H1 (cell line): Measurements from ENCODE around the gene PDK4. TPM values are rescaled to one million over a fixed set of nuclear protein-coding genes. Genes with fewer than 3 reads are reported as not detected.
A peak's percentile ranks its signal among the peaks of the same experiment; 100 is the strongest.

Experiments
- CTCF ChIA-PET: fragments of 300-600 bp; sonication (Branson Sonifier 250); formaldehyde crosslinking; loops from one replicate; lab custom pipeline; 2021; ENCODE audit not compliant: partially characterized antibody; lab: Charles Lee
- POLR2A ChIA-PET: fragments of 300-600 bp; sonication (Branson Sonifier 250); formaldehyde crosslinking; loops from one replicate; lab custom pipeline; 2021; ENCODE audit warnings: inconsistent platforms; ENCODE audit not compliant: partially characterized antibody; lab: Charles Lee
- DNase-seq, 2 experiments: peaks; one replicate each; pipeline versions ENCODE4 v3.0.0 to v3.0.0-alpha.2; 2010 to 2022; ENCODE audit warnings: low spot score in 2 of 2, low read depth in 1 of 2, mixed read lengths in 1 of 2
- FAIRE-seq: peaks from 2 replicates; lab custom pipeline; 2011; peaks lifted over from hg19 to GRCh38; lab: Jason Lieb, UNC
- H2AFZ ChIP-seq: 2 replicates; pipeline ENCODE4 v1.8.1; 2012; ENCODE audit warnings: low read length, inconsistent platforms
- H2AK5ac ChIP-seq: 2 replicates; pipeline ENCODE4 v1.6.1; 2013; ENCODE audit warnings: low read depth, low read length
- H2BK120ac ChIP-seq: replicated peaks from 2 replicates; pipeline ENCODE3; 2013; ENCODE audit warnings: low read depth, low read length, inconsistent platforms
- H2BK12ac ChIP-seq: 2 replicates; pipeline ENCODE4 v1.6.1; 2013; ENCODE audit warnings: low read depth, low read length
- H2BK15ac ChIP-seq: 2 replicates; pipeline ENCODE4 v1.6.1; 2013; ENCODE audit warnings: low read length
- H2BK20ac ChIP-seq: 2 replicates; pipeline ENCODE4 v1.6.1; 2013; ENCODE audit warnings: low read length
- H2BK5ac ChIP-seq: 2 replicates; pipeline ENCODE4 v1.6.1; 2013; ENCODE audit warnings: low read depth, low read length
- H3K14ac ChIP-seq: 2 replicates; pipeline ENCODE4 v1.6.1; 2013; ENCODE audit warnings: inconsistent platforms; ENCODE audit not compliant: insufficient read length
- H3K18ac ChIP-seq: 2 replicates; pipeline ENCODE4 v1.6.1; 2013; ENCODE audit warnings: low read length; ENCODE audit errors: extremely low read depth
- H3K23ac ChIP-seq: 2 replicates; pipeline ENCODE4 v1.6.1; 2013; ENCODE audit warnings: inconsistent platforms; ENCODE audit not compliant: insufficient read length
- H3K23me2 ChIP-seq: 2 replicates; pipeline ENCODE4 v1.6.1; 2013; ENCODE audit warnings: low read depth, low read length
- H3K27ac ChIP-seq: 2 replicates; pipeline ENCODE4 v1.6.1; 2011; ENCODE audit warnings: low read depth, low read length, inconsistent platforms
- H3K27me3 ChIP-seq, 4 experiments: replicated peaks in 1 of 4; 1 replicate in 1 of 4; 2 replicates in 3 of 4; pipeline versions ENCODE4 v1.6.1 to v1.8.1; 2011 to 2013; ENCODE audit warnings: low read length in 3 of 4, mild to moderate bottlenecking in 3 of 4, inconsistent platforms in 2 of 4, mixed read lengths in 2 of 4, moderate library complexity in 1 of 4; ENCODE audit not compliant: control insufficient read depth in 3 of 4, insufficient read depth in 3 of 4; ENCODE audit errors: extremely low read depth in 1 of 4
- H3K36me3 ChIP-seq, 4 experiments: 2 replicates each; pipeline versions ENCODE4 v1.6.1 to v1.8.1; 2011 to 2013; ENCODE audit warnings: mild to moderate bottlenecking in 4 of 4, low read length in 3 of 4, moderate library complexity in 2 of 4, control low read depth in 1 of 4, inconsistent platforms in 1 of 4; ENCODE audit not compliant: insufficient read depth in 4 of 4, control insufficient read depth in 2 of 4
- H3K4ac ChIP-seq: replicated peaks from 2 replicates; pipeline ENCODE3; 2013; ENCODE audit warnings: low read length, low read depth, mixed read lengths, inconsistent platforms; ENCODE audit not compliant: insufficient read length
- H3K4me1 ChIP-seq, 4 experiments: replicated peaks in 1 of 4; 1 replicate in 1 of 4; 2 replicates in 3 of 4; pipeline versions ENCODE4 v1.6.1 to v1.8.1; 2011 to 2013; ENCODE audit warnings: low read length in 3 of 4, inconsistent platforms in 2 of 4, mixed read lengths in 1 of 4; ENCODE audit not compliant: insufficient read depth in 4 of 4, control insufficient read depth in 3 of 4
- H3K4me2 ChIP-seq, 2 experiments: 2 replicates each; pipeline versions ENCODE4 v1.6.1 to v1.8.1; 2011 to 2013; ENCODE audit warnings: low read depth in 2 of 2, low read length in 2 of 2, control low read depth in 1 of 2, inconsistent platforms in 1 of 2, mild to moderate bottlenecking in 1 of 2; ENCODE audit not compliant: insufficient read depth in 1 of 2
- H3K4me3 ChIP-seq, 4 experiments: fragments of 200-600, 300-600 bp in 1 of 4; sonication (generic), shearing (Covaris generic), sonication (Bioruptor Twin) in 1 of 4; 2 replicates each; pipeline versions ENCODE4 v1.5.1 to v1.8.1; 2011 to 2016; ENCODE audit warnings: low read length in 4 of 4, low read depth in 3 of 4, control low read depth in 2 of 4, inconsistent platforms in 2 of 4, mild to moderate bottlenecking in 2 of 4, mixed read lengths in 1 of 4, moderate library complexity in 1 of 4; ENCODE audit not compliant: insufficient read depth in 2 of 4; ENCODE audit errors: extremely low read depth in 1 of 4
- H3K56ac ChIP-seq: replicated peaks from 2 replicates; pipeline ENCODE3; 2013; ENCODE audit warnings: low read depth, mild to moderate bottlenecking, mixed read lengths, low read length, inconsistent platforms; ENCODE audit not compliant: insufficient read length
- H3K79me1 ChIP-seq: 2 replicates; pipeline ENCODE4 v1.6.1; 2013; ENCODE audit warnings: low read depth, low read length, control low read depth
- H3K79me2 ChIP-seq, 2 experiments: 2 replicates each; pipeline versions ENCODE4 v1.6.1 to v1.8.1; 2012 to 2013; ENCODE audit warnings: low read length in 2 of 2, mild to moderate bottlenecking in 2 of 2, inconsistent platforms in 1 of 2; ENCODE audit not compliant: insufficient read depth in 2 of 2, control insufficient read depth in 1 of 2
- H3K9ac ChIP-seq, 4 experiments: replicated peaks in 1 of 4; 1 replicate in 1 of 4; 2 replicates in 3 of 4; pipeline versions ENCODE4 v1.6.1 to v1.8.1; 2011 to 2013; ENCODE audit warnings: low read depth in 3 of 4, low read length in 3 of 4, control low read depth in 2 of 4, mild to moderate bottlenecking in 2 of 4, moderate library complexity in 2 of 4, inconsistent platforms in 1 of 4; ENCODE audit errors: extremely low read depth in 1 of 4
- H3K9me3 ChIP-seq, 2 experiments: 2 replicates each; pipeline versions ENCODE4 v1.6.1 to v1.8.1; 2012 to 2013; ENCODE audit warnings: mild to moderate bottlenecking in 2 of 2, moderate library complexity in 2 of 2, control low read depth in 1 of 2, inconsistent platforms in 1 of 2, low read depth in 1 of 2, low read length in 1 of 2, mixed read lengths in 1 of 2; ENCODE audit not compliant: insufficient read depth in 2 of 2
- H4K20me1 ChIP-seq, 2 experiments: replicated peaks in 1 of 2; 2 replicates each; pipeline versions ENCODE3 to v1.8.1; 2011 to 2013; ENCODE audit warnings: inconsistent platforms in 2 of 2, low read length in 2 of 2, mild to moderate bottlenecking in 1 of 2; ENCODE audit not compliant: insufficient read depth in 2 of 2, control insufficient read depth in 1 of 2
- H4K5ac ChIP-seq: 2 replicates; pipeline ENCODE4 v1.6.1; 2013; ENCODE audit warnings: low read length, low read depth, mixed read lengths, inconsistent platforms; ENCODE audit not compliant: insufficient read length
- H4K8ac ChIP-seq: 2 replicates; pipeline ENCODE4 v1.8.0; 2013; ENCODE audit warnings: mild to moderate bottlenecking, moderate library complexity, low read length, inconsistent platforms; ENCODE audit not compliant: insufficient read depth; ENCODE audit errors: extremely low read depth
- H4K91ac ChIP-seq: replicated peaks from 2 replicates; pipeline ENCODE3; 2013; ENCODE audit warnings: low read length, mixed read lengths, inconsistent platforms; ENCODE audit not compliant: insufficient read length
- CHD2 ChIP-seq: IDR thresholded peaks from 2 replicates; pipeline ENCODE4 v1.6.1; 2012; ENCODE audit warnings: low read length, improper control_type of control experiment
- RXRA ChIP-seq: IDR thresholded peaks from 2 replicates; pipeline ENCODE4 v1.6.1; 2011; ENCODE audit warnings: low read depth, mild to moderate bottlenecking, low read length, moderate library complexity; ENCODE audit not compliant: insufficient read depth
- SP4 ChIP-seq: IDR thresholded peaks from 2 replicates; pipeline ENCODE4 v1.6.1; 2012; ENCODE audit warnings: low read length, inconsistent platforms
- SRF ChIP-seq: IDR thresholded peaks from 2 replicates; pipeline ENCODE4 v1.6.1; 2011; ENCODE audit warnings: mild to moderate bottlenecking, low read depth, low read length, moderate library complexity
- WGBS, 2 experiments: shearing (Covaris generic) in 1 of 2; methylation state at CpG; one replicate each; pipeline versions ENCODE4 v1.1.6 to v1.1.7; 2013 to 2015; ENCODE audit warnings: low lambda C conversion rate in 2 of 2, mixed read lengths in 2 of 2, inconsistent platforms in 1 of 2, low coverage in 1 of 2, missing lambda C conversion rate in 1 of 2; ENCODE audit not compliant: insufficient replicate concordance in 2 of 2, insufficient coverage in 1 of 2, insufficient read length in 1 of 2; ENCODE audit errors: extremely low coverage in 1 of 2, missing lambda C conversion rate in 1 of 2; 5-methylcytosine and 5-hydroxymethylcytosine counted together
- polyA plus RNA-seq, 7 experiments: library from polyadenylated mRNA; depleted of rRNA in 3 of 7; stranded (reverse) in 5 of 7; unstranded in 2 of 7; fragments of >200 nt in 5 of 7; fragments of 200-250 nt in 2 of 7; gene quantifications; 1 replicate in 5 of 7; 2 replicates in 1 of 7; 4 replicates in 1 of 7; pipeline versions ENCODE4 v1.2.1 to v1.2.3, GENCODE V29; 2011 to 2013; ENCODE audit warnings: missing spikeins in 2 of 7, mixed read lengths in 2 of 7
- total RNA-seq: library from RNA; stranded (reverse); fragmentation: NEBNext Ultra II Directional; extraction: Animal tissue kit (Norgen Biotek cat#: 25700); gene quantifications from 2 replicates; pipeline ENCODE4 v1.2.1, GENCODE V29; 2021

The PDK4 gene
- total and polyA plus RNA-seq, 2 of the 8 experiments (the other 6 are each of a cell fraction or from before 2014, with no cell fraction given), result 0.26 TPM; not detected in 1

DNA sequence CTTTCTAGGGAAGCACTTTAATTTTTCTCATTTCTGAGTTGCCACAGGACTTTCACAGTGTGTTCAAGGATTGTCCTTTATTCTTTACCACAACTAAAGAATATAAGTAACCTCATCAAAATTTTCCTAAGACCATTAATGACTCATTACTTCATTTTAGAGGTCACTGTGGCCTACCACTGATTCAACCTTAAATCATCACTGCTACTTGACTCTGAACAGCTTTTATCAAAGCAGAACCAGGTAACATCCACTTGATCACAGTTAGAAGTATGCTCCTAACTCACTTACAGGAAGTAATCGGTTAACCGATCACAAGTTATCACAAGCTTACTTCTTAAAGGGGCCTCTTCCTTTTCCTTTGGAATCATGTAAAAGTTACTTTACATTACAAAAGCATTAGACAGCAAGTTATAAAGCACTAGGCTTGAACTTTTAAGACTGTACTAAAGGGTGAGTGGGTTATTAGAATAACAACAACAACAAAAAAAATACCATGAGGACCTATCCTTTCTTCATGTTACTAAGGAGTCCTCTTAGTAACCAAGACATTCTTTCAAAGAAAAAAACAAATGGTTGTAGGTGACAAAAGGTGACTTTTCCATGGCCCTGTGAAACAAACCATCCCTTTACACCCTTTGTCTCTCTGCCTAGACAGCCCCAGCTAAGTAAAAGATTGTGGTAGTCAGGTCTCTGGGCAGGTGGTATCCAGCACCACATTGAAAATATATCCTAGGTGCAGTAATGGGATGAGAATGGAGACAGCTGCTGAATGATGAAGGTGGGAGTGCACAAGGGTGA, 40.0 kb upstream of the PDK4 start:
- Histone ChIP-seq H3K27ac (no peak overlapping the region), H3K4me1 (peaks cover 0 to 2% (median 1%) of the 10 kb centered on the region in 4 experiments; a peak in 1 of 7 replicates), H3K79me2 (no peaks in the 10 kb centered on the region), H3K4ac (no peak overlapping the region), H4K20me1 (no peaks in the 10 kb centered on the region), H3K23me2 (no peaks in the 10 kb centered on the region), H3K14ac (no peak overlapping the region), H3K18ac (no peak overlapping the region), H2BK15ac (no peak overlapping the region), H2BK5ac (no peak overlapping the region), H4K91ac (no peak overlapping the region), H2BK20ac (no peak overlapping the region), H3K9ac (no peak overlapping the region), H2AFZ (peak overlapping the region; percentile 61; the same call in 1 of the 2 replicates), H3K36me3 (no peaks in the 10 kb centered on the region), H4K8ac (no peak overlapping the region), H3K27me3 (no peaks in the 10 kb centered on the region), H2BK12ac (no peak overlapping the region), H3K4me3 (no peak overlapping the region), H3K23ac (no peak overlapping the region), H3K56ac (no peak overlapping the region), H3K79me1 (no peaks in the 10 kb centered on the region), H2AK5ac (no peak overlapping the region), H3K9me3 (no peaks in the 10 kb centered on the region), H4K5ac (no peak overlapping the region), H3K4me2 (no peak overlapping the region), H2BK120ac (no peak overlapping the region)
- ChIA-PET CTCF (interaction anchor here (0.8 to 1.3 kb wide), 4 partner anchors 13 to 92 kb away, joined by 3 to 4 read pairs (median 3); no protein-coding TSS in a partner anchor), POLR2A (no interaction called here)
- DNase-seq (no peak), FAIRE-seq (no peak)
- WGBS, 2 experiments, result 85% methylated on average over 2 of the region's 2 CpGs; no CpG with 5 or more reads in 1 of the 2 experiments
- TF ChIP-seq CHD2 (no peak), SP4 (no peak), SRF (no peak), RXRA (no peak)
